ENCODE measurements around the gene GLP1R. TPM values are rescaled to one million over a fixed set of nuclear protein-coding genes. Genes with fewer than 3 reads are reported as not detected.

GLP1R gene
- total RNA-seq, 1 experiment from 2014 or later = 0.85 TPM

- Mint-ChIP-seq H3K27ac (no peak overlapping the region), H3K4me1 (peaks cover 16 to 18% of the 10 kb centered on the region in 2 experiments), H3K36me3 (ENCODE audit: insufficient read depth in 1 of 3, low read depth in 3 of 3) (peaks cover 0 to 7% (median 3%) of the 10 kb centered on the region in 3 experiments; a peak in 4 of 7 replicates), H3K4me3 (no peak overlapping the region), H3K9me3 (no peaks in the 10 kb centered on the region), H3K27me3 (ENCODE audit: low read depth) (peaks cover 24% of the 10 kb centered on the region)
- H3K27ac ChIP-seq (ENCODE audit: insufficient read length, low read depth, low read length) = no peak overlapping the region
- H3K4me2 ChIP-seq (ENCODE audit: insufficient read depth, insufficient read length, low read length) = no peak overlapping the region
- no peak overlapping the region for H2BK15ac ChIP-seq (ENCODE audit: low read depth, low read length)
- no peak overlapping the region for H2AK5ac ChIP-seq (ENCODE audit: insufficient read length, low read length)
- no peak for TF ChIP-seq CTCF (conservative IDR thresholded peaks at IDR 0.05)
- H3K9me3 ChIP-seq (ENCODE audit: control insufficient read depth, low read depth, low read length) = no peaks in the 10 kb centered on the region
- no peaks in the 10 kb centered on the region for H3K27me3 ChIP-seq (ENCODE audit: insufficient read depth, low read length)
- H2BK12ac ChIP-seq (ENCODE audit: insufficient read length, low read depth, low read length) = no peak overlapping the region
- H3K4ac ChIP-seq (ENCODE audit: low read depth, low read length) = no peak overlapping the region
- no peaks in the 10 kb centered on the region for H3K4me1 ChIP-seq (ENCODE audit: insufficient read depth, low read length)
- peaks cover 3% of the 10 kb centered on the region for H4K20me1 ChIP-seq (ENCODE audit: control insufficient read depth, insufficient read depth, insufficient read length)
- H3K14ac ChIP-seq (ENCODE audit: insufficient read depth, low read length) = no peak overlapping the region
- H3K79me2 ChIP-seq (ENCODE audit: insufficient read depth, low read length) = no peaks in the 10 kb centered on the region
- no peak overlapping the region for H3K23ac ChIP-seq (ENCODE audit: insufficient read length, low read depth, low read length)
- DNase-seq = no peak
- no peak overlapping the region for H4K91ac ChIP-seq (ENCODE audit: insufficient read length, low read depth, low read length)
- no peak overlapping the region for H3K9ac ChIP-seq (ENCODE audit: extremely low read depth, insufficient read length, low read length)
- H3K79me1 ChIP-seq (ENCODE audit: insufficient read depth, low read depth, low read length, poor library complexity, severe bottlenecking) = no peaks in the 10 kb centered on the region
- no peak overlapping the region for H3K56ac ChIP-seq (ENCODE audit: insufficient read length, low read depth, low read length)
- peaks cover 2% of the 10 kb centered on the region for H3K23me2 ChIP-seq (ENCODE audit: insufficient read length, low read depth, low read length, poor library complexity, severe bottlenecking)
- no peak overlapping the region for H2BK120ac ChIP-seq (ENCODE audit: low read depth, low read length, poor library complexity, severe bottlenecking)
- no CpG with 5 or more reads among the region's 5 CpGs for WGBS (ENCODE audit: extremely low coverage, insufficient read length, low lambda C conversion rate)
- no peak overlapping the region for H4K8ac ChIP-seq (replicated peaks; ENCODE audit: insufficient read length, low read depth, low read length)
- H2BK5ac ChIP-seq (ENCODE audit: insufficient read length, low read length) = no peak overlapping the region
- no peak overlapping the region for H2AFZ ChIP-seq (ENCODE audit: low read length)
- no peak overlapping the region for H3T11ph ChIP-seq (ENCODE audit: low read length)
- H2BK20ac ChIP-seq (ENCODE audit: low read depth, low read length, poor library complexity, severe bottlenecking) = no peak overlapping the region
- no peak overlapping the region for H3K18ac ChIP-seq (ENCODE audit: insufficient read length, low read depth, low read length)
- no peak overlapping the region for H4K5ac ChIP-seq (ENCODE audit: insufficient read length, low read depth, low read length)
Observed at GRCh38 chr6:39056191-39056590, 7.6 kb downstream of the GLP1R start.
